Osteoblast (primary cell): ENCODE data around the gene GIMAP6. TPM values are rescaled to one million over a fixed set of nuclear protein-coding genes. Genes with fewer than 3 reads are reported as not detected.
"Not testable (repeated sequence)": the region's sequence is repeated elsewhere in the genome, so short reads cannot be mapped to it uniquely, and the experiment has no call there.

Source experiments
- DNase-seq: peaks from one replicate; pipeline ENCODE4 v3.0.0; 2011; ENCODE audit warnings: low spot score, mixed read lengths; ENCODE audit not compliant: insufficient read length; ENCODE audit errors: missing footprints
- H2AFZ ChIP-seq: 2 replicates; pipeline ENCODE4 v1.6.0; 2011; ENCODE audit warnings: mild to moderate bottlenecking, low read length
- H3K27ac ChIP-seq: 2 replicates; pipeline ENCODE4 v1.5.1; 2011; ENCODE audit warnings: mild to moderate bottlenecking, low read depth, low read length, moderate library complexity
- H3K27me3 ChIP-seq: 2 replicates; pipeline ENCODE4 v1.6.0; 2012; ENCODE audit warnings: mild to moderate bottlenecking, control low read depth, inconsistent platforms, low read length, moderate library complexity; ENCODE audit not compliant: insufficient read depth
- H3K36me3 ChIP-seq: 2 replicates; pipeline ENCODE4 v1.5.1; 2011; ENCODE audit warnings: mild to moderate bottlenecking, low read length, control low read depth, moderate library complexity; ENCODE audit not compliant: insufficient read depth
- H3K4me1 ChIP-seq: 2 replicates; pipeline ENCODE4 v1.5.1; 2011; ENCODE audit warnings: mild to moderate bottlenecking, low read length, control low read depth, moderate library complexity; ENCODE audit not compliant: insufficient read depth
- H3K4me2 ChIP-seq: 2 replicates; pipeline ENCODE4 v1.6.0; 2011; ENCODE audit warnings: mild to moderate bottlenecking, low read length; ENCODE audit not compliant: insufficient read depth
- H3K4me3 ChIP-seq: fragments of 200-600 bp; sonication (generic); 3 replicates; pipeline ENCODE4 v1.5.1; 2012; ENCODE audit warnings: mild to moderate bottlenecking, low read length, inconsistent platforms; ENCODE audit not compliant: insufficient read depth
- H3K79me2 ChIP-seq: 2 replicates; pipeline ENCODE4 v1.6.0; 2012; ENCODE audit warnings: mild to moderate bottlenecking, low read length, control low read depth, inconsistent platforms; ENCODE audit not compliant: insufficient read depth
- H3K9me3 ChIP-seq: 2 replicates; pipeline ENCODE4 v1.5.1; 2011; ENCODE audit warnings: low read depth, low read length, control low read depth
- H4K20me1 ChIP-seq: 2 replicates; pipeline ENCODE4 v1.6.0; 2012; ENCODE audit warnings: mild to moderate bottlenecking, low read length, control low read depth; ENCODE audit not compliant: insufficient read depth
- total RNA-seq: library from RNA; depleted of rRNA; stranded (reverse); fragments of >200 nt; gene quantifications from 2 replicates; pipeline ENCODE4 v1.2.3, GENCODE V29; 2012
- TF ChIP-seq, protein P1 (sequence below): IDR thresholded peaks from 2 replicates; pipeline ENCODE4 v1.5.1; 2011; ENCODE audit warnings: mild to moderate bottlenecking, low read depth, low read length, moderate library complexity; ENCODE audit errors: extremely low read depth

GIMAP6 gene
- total RNA-seq, 1 donor = 0.36 TPM

GRCh38 chr7:150610233-150610632 is 22.0 kb downstream of the GIMAP6 start:
- Histone ChIP-seq H4K20me1 (no peaks in the 10 kb centered on the region), H3K79me2 (no peaks in the 10 kb centered on the region), H3K4me2 (no peak overlapping the region), H3K4me3 (no peak overlapping the region), H3K4me1 (no peaks in the 10 kb centered on the region), H2AFZ (no peak overlapping the region), H3K27ac (no peak overlapping the region), H3K9me3 (no peaks in the 10 kb centered on the region), H3K36me3 (no peaks in the 10 kb centered on the region), H3K27me3 (no peaks in the 10 kb centered on the region)
- TF ChIP-seq, protein P1, sequence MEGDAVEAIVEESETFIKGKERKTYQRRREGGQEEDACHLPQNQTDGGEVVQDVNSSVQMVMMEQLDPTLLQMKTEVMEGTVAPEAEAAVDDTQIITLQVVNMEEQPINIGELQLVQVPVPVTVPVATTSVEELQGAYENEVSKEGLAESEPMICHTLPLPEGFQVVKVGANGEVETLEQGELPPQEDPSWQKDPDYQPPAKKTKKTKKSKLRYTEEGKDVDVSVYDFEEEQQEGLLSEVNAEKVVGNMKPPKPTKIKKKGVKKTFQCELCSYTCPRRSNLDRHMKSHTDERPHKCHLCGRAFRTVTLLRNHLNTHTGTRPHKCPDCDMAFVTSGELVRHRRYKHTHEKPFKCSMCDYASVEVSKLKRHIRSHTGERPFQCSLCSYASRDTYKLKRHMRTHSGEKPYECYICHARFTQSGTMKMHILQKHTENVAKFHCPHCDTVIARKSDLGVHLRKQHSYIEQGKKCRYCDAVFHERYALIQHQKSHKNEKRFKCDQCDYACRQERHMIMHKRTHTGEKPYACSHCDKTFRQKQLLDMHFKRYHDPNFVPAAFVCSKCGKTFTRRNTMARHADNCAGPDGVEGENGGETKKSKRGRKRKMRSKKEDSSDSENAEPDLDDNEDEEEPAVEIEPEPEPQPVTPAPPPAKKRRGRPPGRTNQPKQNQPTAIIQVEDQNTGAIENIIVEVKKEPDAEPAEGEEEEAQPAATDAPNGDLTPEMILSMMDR = no peak
- DNase-seq = no peak

DNA sequence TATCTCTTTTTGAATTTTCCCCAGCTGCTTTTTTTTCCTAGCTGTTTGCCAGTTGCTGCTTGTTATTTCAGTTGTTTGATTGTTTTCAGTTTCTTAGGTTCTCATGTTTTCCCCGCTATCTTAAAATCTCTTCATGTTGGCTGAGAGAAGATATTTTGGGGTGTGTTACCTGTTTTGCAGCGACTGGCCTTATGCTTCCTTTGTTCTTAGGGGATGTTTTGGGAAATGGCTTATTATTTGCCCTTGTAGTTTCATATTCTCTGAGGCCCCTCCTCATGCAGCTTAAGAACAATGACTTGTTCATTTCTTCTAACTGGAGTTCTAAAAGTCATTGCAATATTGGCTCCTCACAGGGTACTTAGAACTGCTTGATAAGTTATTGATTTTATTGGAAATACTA is 28.6 kb downstream of the GIMAP6 start:
- not testable (repeated sequence) for H3K27ac ChIP-seq, H2AFZ ChIP-seq, H3K36me3 ChIP-seq, H3K27me3 ChIP-seq, H3K4me3 ChIP-seq, H3K4me1 ChIP-seq, H3K9me3 ChIP-seq, DNase-seq, H4K20me1 ChIP-seq, H3K4me2 ChIP-seq, H3K79me2 ChIP-seq

DNA sequence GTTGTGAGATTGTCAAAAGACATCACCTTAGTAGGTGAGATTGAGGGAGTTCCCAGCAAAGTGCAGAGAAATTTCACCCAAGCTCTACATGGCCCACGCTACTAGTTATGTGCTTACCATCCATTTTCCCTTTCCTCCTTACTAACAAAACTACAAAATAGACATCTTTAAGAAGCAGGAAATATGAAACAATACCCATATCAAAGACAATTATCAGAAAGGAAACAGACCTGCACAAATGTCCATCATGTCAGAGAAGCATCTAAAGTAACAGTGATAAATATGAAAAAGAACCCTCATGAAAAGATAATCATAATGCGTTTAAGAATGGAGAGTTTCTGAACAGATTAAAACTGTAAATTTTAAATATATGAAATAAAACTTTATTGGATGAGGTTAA is 36.8 kb downstream of the GIMAP6 start:
- Histone ChIP-seq H2AFZ (no peak overlapping the region), H3K4me2 (no peak overlapping the region), H3K4me1 (no peaks in the 10 kb centered on the region), H3K79me2 (no peaks in the 10 kb centered on the region), H3K4me3 (no peak overlapping the region), H3K27me3 (no peaks in the 10 kb centered on the region), H4K20me1 (no peaks in the 10 kb centered on the region), H3K27ac (no peak overlapping the region), H3K36me3 (no peaks in the 10 kb centered on the region), H3K9me3 (no peaks in the 10 kb centered on the region)
- no peak for DNase-seq
- TF ChIP-seq, protein P1 = no peak

- Histone ChIP-seq H3K4me1 (no peaks in the 10 kb centered on the region), H3K4me2 (no peak overlapping the region), H3K27me3 (no peaks in the 10 kb centered on the region), H3K4me3 (no peak overlapping the region), H2AFZ (no peak overlapping the region), H3K79me2 (no peaks in the 10 kb centered on the region), H3K9me3 (no peaks in the 10 kb centered on the region), H4K20me1 (no peaks in the 10 kb centered on the region), H3K36me3 (no peaks in the 10 kb centered on the region), H3K27ac (no peak overlapping the region)
- TF ChIP-seq, protein P1 = no peak
- DNase-seq = no peak
These were observed 37.4 kb downstream of the GIMAP6 start for GRCh38 chr7:150594805-150595204.
